ENCODE data around the gene PRSS22. TPM values are rescaled to one million over a fixed set of nuclear protein-coding genes. Genes with fewer than 3 reads are reported as not detected.

PRSS22 gene
- total RNA-seq, 1 donor from 2014 or later = not detected

DNA sequence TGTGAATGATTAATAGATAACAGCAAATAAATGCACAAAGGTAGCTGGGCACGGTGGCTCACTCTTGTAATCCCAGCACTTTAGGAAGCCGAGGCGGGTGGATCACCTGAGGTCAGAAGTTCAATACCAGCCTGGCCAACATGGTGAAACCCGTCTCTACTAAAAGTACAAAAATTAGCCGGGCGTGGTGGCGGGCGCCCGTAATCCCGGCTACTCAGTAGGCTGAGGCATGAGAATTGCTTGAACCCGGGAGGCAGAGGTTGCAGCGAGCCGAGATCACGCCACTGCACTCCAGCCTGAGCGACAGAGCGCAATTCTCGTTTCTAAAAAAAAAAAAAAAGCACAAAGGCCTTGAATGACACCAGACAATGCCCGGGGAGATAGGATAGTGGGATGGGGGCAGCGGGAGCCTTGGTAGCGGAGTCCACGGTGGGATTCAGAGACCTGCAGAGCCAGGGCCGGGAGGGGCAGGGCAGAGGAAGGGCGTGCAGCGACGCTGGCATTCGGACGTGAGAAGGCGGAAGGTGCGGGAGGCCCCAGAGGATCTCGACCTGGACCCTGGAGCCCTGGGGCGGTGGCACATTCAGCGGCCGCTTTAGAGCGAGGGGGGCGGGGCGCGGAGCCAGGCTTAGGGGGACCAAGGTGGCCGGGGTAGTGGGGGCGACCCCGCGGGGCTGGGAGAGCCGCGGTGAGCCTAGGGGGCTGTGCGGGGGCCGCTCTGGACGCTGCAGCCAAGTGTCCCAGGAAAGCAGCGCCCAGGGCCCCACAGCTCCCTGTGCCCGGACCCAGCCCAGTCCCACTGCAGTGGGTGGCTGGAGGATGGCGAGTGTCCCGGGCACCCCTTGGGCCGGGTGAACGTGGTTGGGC lies 24.0 kb upstream of the PRSS22 start:
- peaks cover 18% of the 10 kb centered on the region for H3K4me1 Mint-ChIP-seq
- H3K36me3 Mint-ChIP-seq (ENCODE audit: low read depth) = peaks cover 3% of the 10 kb centered on the region
- ATAC-seq (ENCODE audit: low read depth) (no peak), DNase-seq (no peak)
- CTCF ChIA-PET = interaction anchor here (1.4 to 2.3 kb wide), 5 partner anchors 14 to 38 kb away, joined by 4 to 12 read pairs (median 11); no protein-coding TSS in a partner anchor
- POLR2A ChIA-PET = interaction anchor here (0.7 to 2.5 kb wide), 19 partner anchors 11 to 1175 kb away, joined by 3 to 27 read pairs (median 4); partner anchors contain the start of genes FLYWCH1, RPS2, TRAF7 and ZNF263
- no peaks in the 10 kb centered on the region for H3K9me3 Mint-ChIP-seq
- no peak for TF ChIP-seq CTCF (IDR thresholded peaks at IDR 0.05)
- peak overlapping the region; percentile 98 for H3K27ac Mint-ChIP-seq
- H3K27me3 Mint-ChIP-seq = peaks cover 1% of the 10 kb centered on the region
- H3K4me3 Mint-ChIP-seq = peak overlapping the region; percentile 92
- intact Hi-C loops (cut with micrococcal nuclease) = loop anchor here (1.0 to 2.0 kb wide), 3 partner anchors 14 to 105 kb away; partner anchors contain the start of gene ELOB

GRCh38 chr16:2879854-2880508 lies 22.0 kb upstream of the PRSS22 start:
- CTCF ChIA-PET = interaction anchor here (0.8 to 1.6 kb wide), 2 partner anchors 16 to 40 kb away, joined by 3 to 4 read pairs; no protein-coding TSS in a partner anchor
- Mint-ChIP-seq H3K27ac (no peak overlapping the region), H3K4me3 (no peak overlapping the region), H3K27me3 (peaks cover 1% of the 10 kb centered on the region), H3K4me1 (peaks cover 12% of the 10 kb centered on the region), H3K9me3 (no peaks in the 10 kb centered on the region), H3K36me3 (ENCODE audit: low read depth) (peaks cover 3% of the 10 kb centered on the region)
- ATAC-seq (ENCODE audit: low read depth) (no peak), DNase-seq (no peak)
- POLR2A ChIA-PET = interaction anchor here (1.1 kb wide), 1 partner anchor 12 kb away, joined by 5 read pairs; no protein-coding TSS in a partner anchor
- TF ChIP-seq CTCF (IDR thresholded peaks at IDR 0.05) = no peak
- intact Hi-C loops (cut with micrococcal nuclease) = no loop called here

GRCh38 chr16:2874912-2875362 lies 17.0 kb upstream of the PRSS22 start:
- peaks cover 1% of the 10 kb centered on the region for H3K27me3 Mint-ChIP-seq
- no peaks in the 10 kb centered on the region for H3K4me1 Mint-ChIP-seq
- H3K36me3 Mint-ChIP-seq (ENCODE audit: low read depth) = no peaks in the 10 kb centered on the region
- H3K27ac Mint-ChIP-seq = no peak overlapping the region
- peak; percentile 51 for DNase-seq
- peak; percentile 54 for TF ChIP-seq CTCF (IDR thresholded peaks at IDR 0.05)
- peak; percentile 100 for ATAC-seq (ENCODE audit: low read depth)
- CTCF ChIA-PET = interaction anchor here (0.6 to 2.4 kb wide), 7 partner anchors 8 to 49 kb away, joined by 3 to 15 read pairs (median 4); partner anchors contain the start of genes FLYWCH1 and FLYWCH2
- no peak overlapping the region for H3K4me3 Mint-ChIP-seq
- H3K9me3 Mint-ChIP-seq = no peaks in the 10 kb centered on the region
- POLR2A ChIA-PET = interaction anchor here (0.7 to 1.1 kb wide), 6 partner anchors 14 to 914 kb away, joined by 3 to 11 read pairs (median 5); no protein-coding TSS in a partner anchor
- intact Hi-C loops (cut with micrococcal nuclease) = loop anchor here (1.0 to 2.0 kb wide), 5 partner anchors 8 to 108 kb away; partner anchors contain the start of gene FLYWCH2

GRCh38 chr16:2874032-2874911 lies 16.3 kb upstream of the PRSS22 start:
- DNase-seq = no peak
- H3K4me3 Mint-ChIP-seq = no peak overlapping the region
- H3K36me3 Mint-ChIP-seq (ENCODE audit: low read depth) = no peaks in the 10 kb centered on the region
- H3K4me1 Mint-ChIP-seq = no peaks in the 10 kb centered on the region
- intact Hi-C loops (cut with micrococcal nuclease) = loop anchor here (2.0 kb wide), 2 partner anchors 53 to 109 kb away; no protein-coding TSS in a partner anchor
- H3K27me3 Mint-ChIP-seq = peaks cover 1% of the 10 kb centered on the region
- no peak for TF ChIP-seq CTCF (IDR thresholded peaks at IDR 0.05)
- ChIA-PET CTCF (interaction anchor here (0.6 to 2.4 kb wide), 6 partner anchors 9 to 46 kb away, joined by 3 to 15 read pairs (median 5); partner anchors contain the start of genes FLYWCH1 and FLYWCH2), POLR2A (interaction anchor here (0.7 to 1.1 kb wide), 6 partner anchors 15 to 913 kb away, joined by 3 to 11 read pairs (median 5); no protein-coding TSS in a partner anchor)
- no peaks in the 10 kb centered on the region for H3K9me3 Mint-ChIP-seq
- no peak overlapping the region for H3K27ac Mint-ChIP-seq
- ATAC-seq (ENCODE audit: low read depth) = no peak
